K562 (cell line): ENCODE measurements around the gene ERBB4. TPM values are rescaled to one million over a fixed set of nuclear protein-coding genes. Genes with fewer than 3 reads are reported as not detected.

Experiments used
- BRCA1 ChIP-seq, 2 experiments: fragments of 450-650 bp in 1 of 2; sonication (generic) in 1 of 2; formaldehyde crosslinking in 1 of 2; IDR thresholded peaks; 2 replicates each; pipeline versions ENCODE4 v1.5.0 to v1.6.1; 2017 to 2020; ENCODE audit warnings: mild to moderate bottlenecking in 1 of 2, missing genetic modification reagents in 1 of 2
- CREBBP ChIP-seq: IDR thresholded peaks from one replicate; pipeline ENCODE4 v1.6.1; 2012; ENCODE audit warnings: low read depth, mild to moderate bottlenecking, control low read depth, inconsistent platforms, low read length
- JUND ChIP-seq, 2 experiments: IDR thresholded peaks; 2 replicates in 1 of 2; 3 replicates in 1 of 2; pipeline ENCODE4 v1.6.1; 2011; ENCODE audit warnings: borderline replicate concordance in 2 of 2, low read depth in 2 of 2, low read length in 2 of 2, improper control_type of control experiment in 1 of 2, missing biosample characterization in 1 of 2, missing genetic modification characterization in 1 of 2, missing genetic modification reagents in 1 of 2
- KLF1 ChIP-seq: fragments of 450-650 bp; IDR thresholded peaks from 2 replicates; pipeline ENCODE4 v1.6.1; 2016; ENCODE audit warnings: missing genetic modification characterization, missing compliant biosample characterization
- LCOR ChIP-seq: sonication (generic); formaldehyde crosslinking; IDR thresholded peaks from 2 replicates; pipeline ENCODE4 v1.8.0; 2022; ENCODE audit warnings: mild to moderate bottlenecking, missing genetic modification reagents
- MTA1 ChIP-seq: fragments of 450-650 bp; IDR thresholded peaks from 2 replicates; pipeline ENCODE4 v1.6.1; 2017; ENCODE audit warnings: borderline replicate concordance
- PURB ChIP-seq: sonication (generic); formaldehyde crosslinking; IDR thresholded peaks from 2 replicates; pipeline ENCODE4 v1.9.0; 2021; ENCODE audit warnings: low read depth, mild to moderate bottlenecking, missing genetic modification reagents
- SP2 ChIP-seq: IDR thresholded peaks from 2 replicates; pipeline ENCODE4 v1.6.1; 2011; ENCODE audit warnings: mild to moderate bottlenecking, low read depth, low read length, moderate library complexity; ENCODE audit not compliant: poor library complexity, severe bottlenecking; ENCODE audit errors: extremely low read depth
- THAP12 ChIP-seq: fragments of 250-450 bp; sonication (Bioruptor Pico); IDR thresholded peaks from 2 replicates; pipeline ENCODE4 v1.9.0; 2021; ENCODE audit warnings: mild to moderate bottlenecking, inconsistent platforms
- YBX1 ChIP-seq: fragments of 450-650 bp; IDR thresholded peaks from 2 replicates; pipeline ENCODE4 v1.7.1; 2016; ENCODE audit warnings: mild to moderate bottlenecking
- ZBTB40 ChIP-seq, 2 experiments: fragments of 450-650 bp in 1 of 2; sonication (generic) in 1 of 2; formaldehyde crosslinking in 1 of 2; IDR thresholded peaks; 2 replicates each; pipeline versions ENCODE4 v1.7.1 to v1.9.0; 2016 to 2022; ENCODE audit warnings: inconsistent platforms in 1 of 2, mild to moderate bottlenecking in 1 of 2, missing genetic modification reagents in 1 of 2
- polyA plus RNA-seq, 8 experiments: library from polyadenylated mRNA; depleted of rRNA in 4 of 8; stranded (reverse) in 5 of 8; unstranded in 3 of 8; fragments of >200 nt; fragmentation: Nextera tagmentation in 2 of 8; fragmentation: Illumina TruSeq in 1 of 8; extraction: Ambion mirVana in 2 of 8; extraction: Trizol in 1 of 8; gene quantifications; 2 replicates each; pipeline versions ENCODE4 v1.2.1 to v1.2.3, GENCODE V29; 2011 to 2014; ENCODE audit warnings: inconsistent platforms in 1 of 8, missing spikeins in 1 of 8
- total RNA-seq, 7 experiments: library from RNA; depleted of rRNA in 6 of 7; stranded (reverse); fragments of >200 nt in 6 of 7; fragmentation: Illumina TruSeq in 2 of 7; extraction: Trizol in 2 of 7; gene quantifications; 2 replicates each; pipeline versions ENCODE4 v1.2.1 to v1.2.3, GENCODE V29; 2011 to 2021; ENCODE audit warnings: low replicate concordance in 1 of 7

Gene ERBB4
- total and polyA plus RNA-seq, 9 of the 15 experiments (the other 6 are each of a cell fraction or from before 2014, with no cell fraction given) = not detected

- TF ChIP-seq ZBTB40 (IDR thresholded peaks at IDR 0.05) = no peak
- no peak for TF ChIP-seq ZBTB40 (CRISPR knock-in tag; IDR thresholded peaks at IDR 0.05)
- TF ChIP-seq KLF1 (tag) = no peak
- TF ChIP-seq CREBBP = no peak
- TF ChIP-seq SP2 = no peak
- TF ChIP-seq LCOR (CRISPR knock-in tag) = no peak
- TF ChIP-seq YBX1 = no peak
- no peak for TF ChIP-seq BRCA1 (IDR thresholded peaks at IDR 0.05)
- no peak for TF ChIP-seq BRCA1 (CRISPR knock-in tag; IDR thresholded peaks at IDR 0.05)
- no peak for TF ChIP-seq MTA1
- TF ChIP-seq PURB (CRISPR knock-in tag) = no peak
- TF ChIP-seq THAP12 (CRISPR knock-in tag) = no peak
- no peak for TF ChIP-seq JUND (IDR thresholded peaks at IDR 0.05; ENCODE audit: borderline replicate concordance, low read depth, low read length)
- no peak for TF ChIP-seq JUND (tag; IDR thresholded peaks at IDR 0.05; ENCODE audit: borderline replicate concordance, low read depth, low read length)
- TF ChIP-seq, all 486 proteins: peak for 0
These were observed 1059.0 kb downstream of the ERBB4 start (continued) for GRCh38 chr2:211479536-211480150.
